ENCODE data around the gene ADNP2.

DNA sequence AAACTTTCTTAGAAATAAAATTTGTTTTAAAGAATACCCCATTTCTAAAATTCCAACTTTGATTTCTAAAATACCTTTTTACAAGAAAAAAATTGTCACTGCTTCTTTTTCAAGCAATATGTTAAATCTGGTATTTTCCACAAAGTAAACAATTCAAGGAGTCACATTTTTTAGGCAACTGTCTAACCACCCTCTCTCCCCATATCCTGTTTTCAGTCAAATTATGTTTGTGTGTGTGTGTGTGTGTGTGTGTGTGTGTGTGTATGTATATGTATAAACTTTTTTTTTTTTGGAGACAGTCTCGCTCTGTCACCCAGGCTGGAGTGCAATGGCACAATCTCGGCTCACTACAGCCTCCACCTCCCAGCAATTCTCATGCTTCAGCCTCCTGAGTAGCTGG, 59.3 kb downstream of the ADNP2 start:
- TF ChIP-seq, protein P1, sequence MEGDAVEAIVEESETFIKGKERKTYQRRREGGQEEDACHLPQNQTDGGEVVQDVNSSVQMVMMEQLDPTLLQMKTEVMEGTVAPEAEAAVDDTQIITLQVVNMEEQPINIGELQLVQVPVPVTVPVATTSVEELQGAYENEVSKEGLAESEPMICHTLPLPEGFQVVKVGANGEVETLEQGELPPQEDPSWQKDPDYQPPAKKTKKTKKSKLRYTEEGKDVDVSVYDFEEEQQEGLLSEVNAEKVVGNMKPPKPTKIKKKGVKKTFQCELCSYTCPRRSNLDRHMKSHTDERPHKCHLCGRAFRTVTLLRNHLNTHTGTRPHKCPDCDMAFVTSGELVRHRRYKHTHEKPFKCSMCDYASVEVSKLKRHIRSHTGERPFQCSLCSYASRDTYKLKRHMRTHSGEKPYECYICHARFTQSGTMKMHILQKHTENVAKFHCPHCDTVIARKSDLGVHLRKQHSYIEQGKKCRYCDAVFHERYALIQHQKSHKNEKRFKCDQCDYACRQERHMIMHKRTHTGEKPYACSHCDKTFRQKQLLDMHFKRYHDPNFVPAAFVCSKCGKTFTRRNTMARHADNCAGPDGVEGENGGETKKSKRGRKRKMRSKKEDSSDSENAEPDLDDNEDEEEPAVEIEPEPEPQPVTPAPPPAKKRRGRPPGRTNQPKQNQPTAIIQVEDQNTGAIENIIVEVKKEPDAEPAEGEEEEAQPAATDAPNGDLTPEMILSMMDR (IDR thresholded peaks at IDR 0.05): no peak
- TF ChIP-seq POLR2A (IDR thresholded peaks at IDR 0.05): no peak
